Osteoblast (primary cell): Measurements from ENCODE around the gene PODXL2. TPM values are rescaled to one million over a fixed set of nuclear protein-coding genes. Genes with fewer than 3 reads are reported as not detected.

Experiments
- DNase-seq: peaks from one replicate; pipeline ENCODE4 v3.0.0; 2011; ENCODE audit warnings: low spot score, mixed read lengths; ENCODE audit not compliant: insufficient read length; ENCODE audit errors: missing footprints
- H2AFZ ChIP-seq: 2 replicates; pipeline ENCODE4 v1.6.0; 2011; ENCODE audit warnings: mild to moderate bottlenecking, low read length
- H3K27ac ChIP-seq: 2 replicates; pipeline ENCODE4 v1.5.1; 2011; ENCODE audit warnings: mild to moderate bottlenecking, low read depth, low read length, moderate library complexity
- H3K27me3 ChIP-seq: 2 replicates; pipeline ENCODE4 v1.6.0; 2012; ENCODE audit warnings: mild to moderate bottlenecking, control low read depth, inconsistent platforms, low read length, moderate library complexity; ENCODE audit not compliant: insufficient read depth
- H3K36me3 ChIP-seq: 2 replicates; pipeline ENCODE4 v1.5.1; 2011; ENCODE audit warnings: mild to moderate bottlenecking, low read length, control low read depth, moderate library complexity; ENCODE audit not compliant: insufficient read depth
- H3K4me1 ChIP-seq: 2 replicates; pipeline ENCODE4 v1.5.1; 2011; ENCODE audit warnings: mild to moderate bottlenecking, low read length, control low read depth, moderate library complexity; ENCODE audit not compliant: insufficient read depth
- H3K4me2 ChIP-seq: 2 replicates; pipeline ENCODE4 v1.6.0; 2011; ENCODE audit warnings: mild to moderate bottlenecking, low read length; ENCODE audit not compliant: insufficient read depth
- H3K4me3 ChIP-seq: fragments of 200-600 bp; sonication (generic); 3 replicates; pipeline ENCODE4 v1.5.1; 2012; ENCODE audit warnings: mild to moderate bottlenecking, low read length, inconsistent platforms; ENCODE audit not compliant: insufficient read depth
- H3K79me2 ChIP-seq: 2 replicates; pipeline ENCODE4 v1.6.0; 2012; ENCODE audit warnings: mild to moderate bottlenecking, low read length, control low read depth, inconsistent platforms; ENCODE audit not compliant: insufficient read depth
- H3K9me3 ChIP-seq: 2 replicates; pipeline ENCODE4 v1.5.1; 2011; ENCODE audit warnings: low read depth, low read length, control low read depth
- H4K20me1 ChIP-seq: 2 replicates; pipeline ENCODE4 v1.6.0; 2012; ENCODE audit warnings: mild to moderate bottlenecking, low read length, control low read depth; ENCODE audit not compliant: insufficient read depth
- CTCF ChIP-seq: IDR thresholded peaks from 2 replicates; pipeline ENCODE4 v1.5.1; 2011; ENCODE audit warnings: mild to moderate bottlenecking, low read depth, low read length, moderate library complexity; ENCODE audit errors: extremely low read depth
- total RNA-seq: library from RNA; depleted of rRNA; stranded (reverse); fragments of >200 nt; gene quantifications from 2 replicates; pipeline ENCODE4 v1.2.3, GENCODE V29; 2012

The PODXL2 gene
- total RNA-seq, 1 donor = 0.36 TPM

GRCh38 chr3:127645371-127646015 lies 16.5 kb downstream of the PODXL2 start:
- Histone ChIP-seq H3K27me3 (peaks cover 7% of the 10 kb centered on the region), H3K79me2 (no peaks in the 10 kb centered on the region), H3K4me2 (no peak overlapping the region), H3K4me1 (no peaks in the 10 kb centered on the region), H3K4me3 (no peak overlapping the region), H3K9me3 (no peaks in the 10 kb centered on the region), H3K36me3 (no peaks in the 10 kb centered on the region), H2AFZ (no peak overlapping the region), H3K27ac (no peak overlapping the region), H4K20me1 (no peaks in the 10 kb centered on the region)
- no peak for TF ChIP-seq CTCF
- DNase-seq = no peak

- no peak for DNase-seq
- Histone ChIP-seq H3K4me2 (no peak overlapping the region), H4K20me1 (no peaks in the 10 kb centered on the region), H3K27me3 (peaks cover 12% of the 10 kb centered on the region), H3K9me3 (no peaks in the 10 kb centered on the region), H3K4me3 (no peak overlapping the region), H3K79me2 (no peaks in the 10 kb centered on the region), H3K27ac (no peak overlapping the region), H3K4me1 (no peaks in the 10 kb centered on the region), H2AFZ (no peak overlapping the region), H3K36me3 (no peaks in the 10 kb centered on the region)
- TF ChIP-seq CTCF = no peak
Observed at GRCh38 chr3:127646501-127647046, 17.6 kb downstream of the PODXL2 start.

GRCh38 chr3:127647166-127647844 lies 18.3 kb downstream of the PODXL2 start:
- Histone ChIP-seq H3K4me2 (no peak overlapping the region), H3K27ac (no peak overlapping the region), H3K79me2 (no peaks in the 10 kb centered on the region), H3K36me3 (no peaks in the 10 kb centered on the region), H3K9me3 (no peaks in the 10 kb centered on the region), H2AFZ (no peak overlapping the region), H3K4me3 (no peak overlapping the region), H4K20me1 (no peaks in the 10 kb centered on the region), H3K4me1 (no peaks in the 10 kb centered on the region), H3K27me3 (peaks cover 12% of the 10 kb centered on the region)
- no peak for TF ChIP-seq CTCF
- DNase-seq = peak; percentile 45

GRCh38 chr3:127647845-127648204 lies 18.8 kb downstream of the PODXL2 start:
- H3K4me2 ChIP-seq = no peak overlapping the region
- no peak for TF ChIP-seq CTCF

More at GRCh38 chr3:127647845-127648204, 18.8 kb downstream of the PODXL2 start:
- H3K4me3 ChIP-seq = no peak overlapping the region
- no peaks in the 10 kb centered on the region for H3K4me1 ChIP-seq
- H3K27me3 ChIP-seq = peaks cover 9% of the 10 kb centered on the region
- H3K79me2 ChIP-seq = no peaks in the 10 kb centered on the region
- no peak overlapping the region for H3K27ac ChIP-seq
- no peak overlapping the region for H2AFZ ChIP-seq
- H3K36me3 ChIP-seq = no peaks in the 10 kb centered on the region
- no peaks in the 10 kb centered on the region for H4K20me1 ChIP-seq
- DNase-seq = peak; percentile 18
- H3K9me3 ChIP-seq = no peaks in the 10 kb centered on the region
